GM20431 (cell line): ENCODE measurements around the gene RPA1.
"Not testable (repeated sequence)": the region's sequence is repeated elsewhere in the genome, so short reads cannot be mapped to it uniquely, and the experiment has no call there.

Source experiments
- in situ Hi-C: fragments of 300-500 bp; cut with MseI, MboI; formaldehyde crosslinking; loops from one replicate; pipeline ENCODE4 v1.15.0; 2020; ENCODE audit warnings: low sequenced_read_pairs; ENCODE audit not compliant: unreplicated experiment

The RPA1 gene

DNA sequence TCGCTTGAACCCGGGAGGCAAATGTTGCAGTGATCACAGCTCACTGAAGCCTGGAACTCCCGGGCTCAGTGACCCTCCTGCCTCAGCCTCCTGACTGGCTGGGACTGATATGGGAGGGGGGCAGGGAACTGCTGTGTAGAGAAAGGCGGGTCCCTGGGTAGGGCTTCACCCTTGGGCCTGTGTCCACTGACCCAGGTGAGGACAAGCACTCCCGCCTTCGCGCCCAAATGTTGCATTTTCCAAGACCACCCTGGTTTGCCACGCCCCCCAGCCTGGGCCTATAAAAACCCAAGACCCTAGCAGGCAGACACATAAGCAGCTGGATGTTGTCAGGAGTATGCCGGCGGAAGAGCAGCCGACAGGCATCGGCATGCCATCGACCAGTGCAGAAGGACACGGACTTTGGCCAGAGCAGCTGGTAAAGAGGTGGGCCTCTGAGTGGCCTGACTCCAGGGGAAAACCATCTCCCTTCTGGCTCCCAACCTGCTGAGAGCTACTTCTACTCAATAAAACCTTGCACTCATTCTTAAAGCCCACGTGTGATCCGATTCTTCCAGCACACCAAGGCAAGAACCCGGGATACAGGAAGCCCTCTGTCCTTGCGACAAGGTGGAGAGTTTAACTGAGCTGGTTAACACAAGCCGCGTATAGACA is 19.2 kb upstream of the RPA1 start:
- in situ Hi-C loops = no loop called here

DNA sequence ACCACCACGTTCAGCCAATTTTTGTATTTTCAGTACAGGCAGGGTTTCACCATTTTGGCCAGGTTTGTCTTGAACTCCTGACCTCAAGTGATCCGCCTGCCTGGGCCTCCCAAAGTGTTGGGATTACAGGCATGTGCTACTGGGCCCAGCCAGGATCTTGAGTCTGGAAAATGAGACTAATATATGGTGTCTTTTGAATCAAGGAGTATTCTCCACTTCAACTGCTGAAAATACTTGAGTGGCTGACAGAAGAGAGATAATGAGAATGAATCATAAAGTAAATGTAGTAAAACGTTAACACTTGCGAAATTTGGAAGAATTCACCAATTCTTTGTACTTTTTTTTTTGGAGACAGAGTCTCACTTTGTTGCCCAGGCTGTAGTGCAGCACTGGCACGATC is 16.7 kb upstream of the RPA1 start:
- in situ Hi-C loops = no loop called here

DNA sequence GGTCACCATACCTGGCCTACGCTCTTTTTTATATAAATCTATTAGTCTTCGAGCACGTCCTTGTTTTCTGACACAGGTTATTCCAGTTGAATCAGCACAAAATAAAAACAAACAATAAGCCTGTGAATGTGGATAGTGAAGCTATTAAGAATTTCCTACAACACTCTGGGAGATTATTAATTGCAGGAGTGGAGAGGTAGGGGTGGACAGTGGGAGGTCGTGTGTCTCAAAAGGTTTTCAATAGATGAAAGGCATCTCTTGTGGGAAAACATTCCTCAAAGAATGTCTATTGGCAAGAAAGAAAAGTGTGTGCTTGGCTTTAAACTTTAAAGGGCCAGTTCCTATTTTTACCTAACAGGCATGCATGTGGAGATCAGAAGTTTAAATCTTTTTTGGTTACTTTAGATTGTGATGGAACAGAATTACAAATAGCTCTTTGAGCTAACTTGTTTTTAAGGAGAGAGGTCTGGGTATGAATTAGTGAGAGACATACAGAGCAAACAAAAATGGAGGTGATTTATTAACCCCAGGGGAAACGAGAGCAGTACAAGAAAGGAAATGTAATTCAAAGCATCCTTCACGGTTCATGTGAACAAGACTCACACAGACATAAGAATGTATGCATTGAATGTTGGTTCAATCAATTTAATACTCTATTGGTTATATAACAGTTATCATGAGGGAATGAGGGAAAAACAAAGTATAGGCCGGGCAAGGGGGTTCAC is 9.1 kb upstream of the RPA1 start:
- in situ Hi-C loops = no loop called here

DNA sequence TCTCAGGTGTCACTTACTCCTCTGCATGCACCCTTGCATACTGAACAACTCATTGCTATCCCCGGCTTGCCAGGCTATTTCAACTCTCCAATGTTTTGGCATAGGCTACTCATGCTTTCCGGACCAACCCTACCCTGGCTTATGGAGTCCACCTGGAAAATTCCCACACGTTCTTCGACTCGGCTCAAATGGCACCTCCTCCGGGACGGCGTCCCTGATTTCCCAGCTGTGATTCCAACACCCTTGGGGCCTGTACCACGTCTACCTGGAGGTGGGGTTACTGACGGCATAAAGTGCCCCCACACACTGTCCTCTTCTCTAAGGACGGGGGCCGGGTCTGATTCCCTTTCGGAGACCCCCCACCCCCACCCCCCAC is 601 bp upstream of the RPA1 start:
- in situ Hi-C loops = no loop called here

DNA sequence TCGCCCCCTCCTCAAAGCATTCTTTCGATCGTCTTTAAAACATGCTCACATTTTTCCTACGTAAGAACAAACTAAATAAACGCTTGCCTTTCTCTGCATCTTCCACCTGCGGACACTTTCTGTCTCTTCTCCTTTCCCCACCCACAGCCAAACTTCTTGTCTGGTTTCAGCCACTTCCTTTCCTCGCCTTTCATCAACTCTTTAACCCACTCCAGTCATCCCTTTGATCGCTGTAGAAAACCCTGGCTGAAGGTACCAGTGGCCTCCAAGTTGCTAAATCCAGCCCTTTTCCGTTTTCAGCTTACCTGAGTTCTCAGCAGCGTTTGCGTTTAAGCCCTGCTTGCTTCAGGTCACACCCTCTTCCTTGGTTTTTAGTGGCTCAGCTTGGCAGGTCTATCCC is 483 bp downstream of the RPA1 start:
- in situ Hi-C loops = no loop called here

DNA sequence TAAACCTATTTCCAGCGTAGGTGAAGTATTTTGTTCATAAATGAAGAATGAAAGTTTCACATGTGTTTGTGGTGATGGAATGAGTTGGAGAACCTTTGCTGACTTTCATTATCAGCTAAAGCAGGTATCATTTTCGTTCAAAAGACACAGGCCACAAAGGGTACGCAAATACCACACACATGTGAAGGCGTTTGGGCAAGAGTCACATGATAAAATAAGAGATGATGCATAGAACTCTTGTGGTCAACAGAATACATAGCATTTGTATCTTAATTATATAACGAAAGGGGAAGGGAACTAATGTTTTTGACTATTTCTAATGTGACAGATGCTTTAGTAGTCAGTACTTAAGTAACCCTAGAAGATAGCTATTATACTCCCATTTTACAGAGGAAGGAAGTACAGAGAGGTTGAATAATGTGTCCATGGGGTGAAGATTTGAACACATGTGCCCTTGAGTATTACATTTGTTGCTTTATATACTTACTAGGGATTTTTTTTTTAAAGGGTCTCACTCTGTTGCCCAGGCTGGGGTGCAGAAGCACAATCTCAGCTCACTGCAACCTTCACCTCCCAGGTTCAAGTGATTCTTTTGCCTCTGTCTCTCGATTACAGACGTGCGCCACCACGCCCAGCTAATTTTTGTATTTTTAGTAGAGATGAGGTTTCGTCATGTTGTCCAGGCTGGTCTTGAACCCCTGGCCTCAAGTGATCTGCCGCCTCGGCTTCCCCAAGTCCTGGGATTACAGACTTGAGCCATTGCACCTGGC is 4.8 kb downstream of the RPA1 start:
- in situ Hi-C loops = no loop called here

DNA sequence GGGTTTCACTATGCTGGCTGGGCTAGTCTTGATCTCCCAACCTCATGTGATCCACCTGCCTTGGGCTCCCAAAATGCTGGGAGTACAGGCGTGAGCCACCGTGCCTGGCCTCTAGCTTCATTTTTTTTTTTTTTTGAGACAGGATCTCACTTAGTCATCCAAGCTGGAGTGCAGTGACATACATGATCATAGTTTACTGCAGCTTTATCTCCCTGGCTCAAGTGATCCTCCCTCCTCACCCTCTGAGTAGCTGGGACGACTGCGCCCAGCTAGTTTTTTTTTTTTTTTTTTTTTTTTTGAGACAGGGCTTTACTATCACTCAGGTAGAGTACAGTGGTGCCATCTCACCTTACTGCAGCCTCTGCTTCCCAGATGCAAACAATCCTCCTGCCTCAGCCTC is 9.7 kb downstream of the RPA1 start:
- in situ Hi-C loops = no loop called here

DNA sequence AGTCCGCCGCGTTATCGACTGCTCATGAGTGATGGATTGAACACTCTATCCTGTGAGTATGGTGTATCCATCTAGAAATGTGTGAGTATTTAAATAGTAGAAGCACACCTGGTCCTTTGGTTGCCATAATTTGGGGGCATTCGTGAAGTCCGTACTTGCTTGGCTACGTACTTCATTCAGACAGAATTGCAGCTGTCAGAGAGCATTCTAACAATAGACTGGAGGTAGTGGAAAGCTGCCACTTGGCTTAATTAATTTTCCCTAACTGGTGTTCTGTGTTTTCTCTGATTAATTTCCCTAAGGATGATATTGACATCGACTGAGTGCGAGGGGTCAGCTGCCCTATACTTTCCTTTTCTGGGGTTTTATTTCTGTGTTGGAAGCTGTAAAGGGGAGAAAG is 14.1 kb downstream of the RPA1 start:
- in situ Hi-C loops = no loop called here

DNA sequence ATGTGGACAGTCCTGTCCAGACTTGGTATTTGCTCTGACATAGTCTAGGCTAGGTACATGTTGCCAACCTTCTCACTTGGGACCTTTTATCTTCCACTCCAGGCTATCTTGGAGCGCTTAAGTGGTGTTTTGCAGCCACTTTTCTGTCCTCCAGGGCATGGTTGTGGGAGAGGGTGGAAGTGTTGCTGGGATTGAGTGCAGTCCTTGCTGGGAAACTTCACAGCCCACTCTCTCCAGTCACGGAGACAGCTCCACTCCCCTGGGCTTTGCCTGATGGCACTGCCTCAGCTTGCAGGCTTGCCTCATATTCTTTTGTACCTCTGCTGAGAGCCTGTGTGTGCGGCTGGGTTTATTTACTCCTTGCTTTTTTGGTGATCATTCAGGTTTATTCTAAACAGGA is 17.4 kb downstream of the RPA1 start:
- in situ Hi-C loops = no loop called here

DNA sequence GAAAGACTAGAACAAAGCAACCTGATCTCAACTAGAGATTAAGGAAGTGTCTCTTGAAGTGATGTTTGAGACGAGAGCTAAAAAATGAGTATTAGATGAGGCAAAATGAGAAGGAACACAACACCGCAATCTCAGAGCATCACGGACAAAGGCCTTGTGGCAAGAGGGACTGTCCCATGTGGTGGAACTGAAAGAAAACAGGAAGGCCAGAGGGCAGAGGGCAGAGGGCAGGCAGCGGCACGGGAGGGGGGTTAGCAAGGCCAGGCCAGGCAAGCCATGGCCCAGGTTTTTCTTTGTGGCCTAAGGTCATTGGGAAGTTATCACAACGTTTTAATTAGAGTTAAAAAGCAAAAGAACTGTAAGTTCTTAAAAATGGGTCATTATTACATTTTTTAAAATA is 22.5 kb downstream of the RPA1 start:
- in situ Hi-C loops = no loop called here

DNA sequence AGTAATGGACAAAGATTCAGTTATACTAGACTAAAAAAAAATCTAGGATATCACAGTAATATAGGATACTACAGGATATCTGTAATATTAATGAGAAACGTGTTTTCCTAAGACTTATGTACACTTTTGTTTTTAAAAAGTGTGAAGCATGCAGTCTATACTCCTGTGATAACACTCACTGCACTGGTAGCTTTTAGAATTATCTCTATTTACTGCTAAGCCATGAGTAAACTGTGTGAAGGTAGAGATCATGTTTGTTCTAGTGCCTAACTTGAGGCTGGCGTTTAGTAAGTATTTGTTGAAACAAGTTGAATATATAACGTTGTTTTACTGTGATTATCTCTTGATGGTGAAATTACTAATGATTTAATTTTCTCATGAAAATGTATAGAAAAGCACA is 23.9 kb downstream of the RPA1 start:
- in situ Hi-C loops = no loop called here

DNA sequence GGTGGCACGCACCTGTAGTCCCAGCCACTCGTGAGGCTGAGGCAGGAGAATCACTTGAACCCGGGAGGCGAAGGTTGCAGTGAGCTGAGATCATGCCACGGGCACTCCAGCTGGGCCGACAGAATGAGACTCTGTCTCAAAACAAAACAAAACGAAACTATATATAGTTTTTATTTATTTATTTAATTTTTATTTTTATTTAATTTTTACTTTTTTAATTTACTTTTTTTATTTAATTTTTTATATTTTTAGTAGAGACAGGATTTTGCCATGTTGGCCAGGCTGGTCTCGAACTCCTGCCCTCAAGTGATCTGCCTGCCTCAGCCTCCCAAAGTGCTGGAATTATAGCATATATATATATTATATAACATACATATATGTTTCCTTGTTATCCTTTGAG is 26.7 kb downstream of the RPA1 start:
- in situ Hi-C loops = not testable (repeated sequence)

DNA sequence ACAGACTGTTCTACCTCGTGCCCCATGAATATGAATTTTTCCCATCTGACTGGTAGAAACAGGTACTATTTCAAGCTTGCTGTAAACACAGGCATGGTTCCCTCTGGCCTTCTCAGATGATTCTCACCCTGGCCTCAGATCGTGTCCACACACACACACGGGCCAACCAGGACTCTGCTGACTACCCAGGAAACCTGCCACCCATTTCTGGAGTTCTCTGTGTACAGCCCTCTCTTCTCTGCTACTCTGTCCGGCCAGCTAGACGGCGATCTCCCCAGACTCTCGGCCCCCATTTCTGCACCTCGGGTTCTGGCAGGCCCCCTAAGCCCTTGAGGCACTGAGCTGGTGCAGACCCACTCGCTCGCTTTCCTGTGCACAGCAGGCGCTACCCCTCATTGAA is 31.2 kb downstream of the RPA1 start:
- in situ Hi-C loops = no loop called here

DNA sequence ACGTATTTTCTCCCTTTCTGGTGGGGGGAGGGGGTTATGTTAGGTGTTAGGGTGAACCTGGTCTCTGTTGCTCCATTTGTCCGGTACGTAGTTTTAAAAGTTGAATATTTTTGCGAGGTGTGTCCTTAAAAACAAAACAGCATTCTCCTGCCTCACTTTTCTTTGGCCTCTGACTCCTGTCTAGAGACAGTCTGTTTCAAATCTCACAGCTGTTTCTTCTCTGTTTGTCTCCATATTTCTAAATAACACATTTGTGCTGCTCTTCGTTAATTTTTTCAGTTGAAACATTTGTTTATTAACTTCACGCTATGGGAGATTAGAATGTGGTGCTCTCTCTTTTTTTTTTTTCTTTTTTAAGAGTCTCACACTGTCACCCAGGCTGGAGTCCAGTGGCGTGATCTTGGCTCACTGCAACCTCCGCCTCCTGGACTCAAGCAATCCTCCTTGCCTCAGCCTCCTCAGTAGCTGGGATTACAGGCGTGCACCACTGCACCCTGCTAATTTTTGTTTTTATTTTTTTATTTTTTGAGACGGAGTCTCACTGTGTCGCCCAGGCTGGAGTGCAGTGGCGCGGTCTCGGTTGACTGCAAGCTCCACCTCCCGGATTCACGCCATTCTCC is 31.7 kb downstream of the RPA1 start:
- in situ Hi-C loops = no loop called here

DNA sequence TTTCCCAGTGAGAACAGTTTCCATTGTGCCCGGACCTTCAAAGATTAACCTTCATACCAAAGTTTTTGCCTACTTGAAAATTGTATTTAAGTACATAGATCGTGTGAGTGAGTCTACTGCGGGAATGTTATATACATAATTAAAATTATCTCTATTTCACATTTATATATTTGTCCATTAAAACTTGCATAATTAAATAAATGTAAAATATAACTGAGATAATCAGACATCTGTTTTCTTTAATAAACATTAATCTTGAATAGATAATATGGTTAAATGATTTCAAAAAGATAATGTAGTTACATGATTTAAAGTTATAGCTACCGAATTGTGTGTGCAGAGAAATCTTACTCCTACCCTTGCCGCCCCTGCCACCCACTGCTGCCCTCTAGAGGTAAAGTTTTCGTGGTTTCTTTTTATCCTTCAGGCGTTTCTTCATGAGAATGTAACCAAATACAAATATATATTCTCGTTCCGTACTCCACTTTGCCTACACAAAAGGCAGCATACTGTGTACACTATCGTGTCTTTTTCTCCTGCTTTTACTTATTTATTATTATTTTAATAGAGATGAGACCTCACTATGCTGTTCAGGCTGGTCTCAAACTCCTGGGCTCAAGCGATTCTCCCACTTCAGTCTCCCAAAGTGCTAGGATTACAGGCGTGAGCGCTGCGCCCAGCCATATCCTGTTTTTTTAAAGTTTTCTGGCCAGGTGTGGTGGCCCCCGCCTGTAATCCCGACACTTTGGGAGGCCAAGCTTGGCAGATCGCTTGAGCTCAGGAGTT is 35.6 kb downstream of the RPA1 start:
- in situ Hi-C loops = no loop called here

DNA sequence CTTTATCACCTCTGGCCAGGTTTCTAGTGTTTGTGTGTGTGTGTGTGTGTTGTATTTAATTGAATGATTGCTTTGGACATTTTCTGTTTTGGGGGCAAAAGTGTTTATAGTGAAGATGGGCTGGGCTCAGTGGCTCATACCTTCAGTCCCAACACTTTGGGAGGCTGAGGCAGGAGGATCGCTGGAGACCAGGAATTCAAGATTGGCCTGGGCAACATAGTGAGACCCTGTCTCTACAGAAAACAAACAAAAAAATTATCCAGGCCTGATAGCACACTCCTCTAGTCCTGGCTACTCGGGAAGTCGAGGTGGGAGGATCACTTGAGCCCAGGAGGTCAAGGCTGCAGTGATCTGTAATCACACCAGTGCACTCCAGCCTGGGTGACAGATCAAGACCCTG is 37.5 kb downstream of the RPA1 start:
- in situ Hi-C loops = no loop called here

DNA sequence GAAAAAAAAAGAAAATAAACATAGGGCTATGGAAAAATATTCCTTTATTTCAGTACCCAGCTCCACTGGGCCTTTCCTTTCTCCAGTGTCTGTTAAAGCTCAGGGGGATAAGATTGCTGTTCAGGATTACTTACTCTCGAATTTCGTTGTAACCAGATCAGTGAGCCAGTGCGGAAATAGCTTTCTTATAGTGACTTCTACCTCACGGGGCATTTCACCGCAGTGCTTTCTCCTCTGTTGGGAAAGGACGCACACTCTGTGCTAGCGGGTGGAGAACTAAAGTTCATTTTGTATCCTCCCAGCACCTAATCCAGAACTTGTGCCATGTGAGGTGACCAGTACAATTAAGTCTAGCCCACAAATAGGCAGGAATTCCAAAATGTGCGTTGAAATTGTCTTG is 38.3 kb downstream of the RPA1 start:
- in situ Hi-C loops = no loop called here

DNA sequence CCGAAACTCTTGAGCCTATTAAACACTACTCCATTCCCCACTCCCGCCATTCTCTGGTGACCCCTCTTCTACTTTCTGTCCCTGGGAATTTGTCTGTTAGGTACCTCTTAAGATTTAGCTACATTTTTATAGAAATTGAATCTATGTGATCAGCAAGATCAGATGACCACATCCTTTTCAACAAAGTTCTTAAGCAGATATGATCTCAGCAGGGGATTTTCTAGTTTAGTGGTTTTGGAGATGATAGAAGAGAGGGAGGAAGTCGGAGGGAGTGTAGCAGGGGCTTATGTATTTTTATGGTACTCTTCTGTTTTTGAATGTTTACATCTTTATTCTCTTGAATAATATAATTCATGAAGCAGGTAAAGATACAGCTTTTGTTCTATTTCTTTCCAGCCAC is 40.8 kb downstream of the RPA1 start:
- in situ Hi-C loops = no loop called here

DNA sequence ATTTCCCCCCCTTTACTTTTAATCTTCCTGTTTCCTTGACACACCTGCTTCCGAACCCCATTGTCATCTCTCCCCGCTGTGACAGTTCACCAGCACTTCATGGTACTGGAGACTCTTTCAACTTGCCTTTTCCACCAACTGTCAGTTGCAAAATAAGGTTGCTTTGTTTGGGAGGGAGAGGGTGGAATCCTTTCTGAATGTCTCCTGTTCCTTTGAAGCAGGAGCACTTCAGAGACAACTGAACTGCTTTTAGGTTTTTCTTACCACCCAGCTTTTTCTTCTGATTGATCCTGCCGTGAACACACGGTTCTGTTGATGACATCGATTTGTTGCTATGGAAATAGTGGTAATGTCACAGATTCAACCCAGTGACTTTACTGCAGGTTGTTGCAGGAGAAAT is 42.0 kb downstream of the RPA1 start:
- in situ Hi-C loops = no loop called here

DNA sequence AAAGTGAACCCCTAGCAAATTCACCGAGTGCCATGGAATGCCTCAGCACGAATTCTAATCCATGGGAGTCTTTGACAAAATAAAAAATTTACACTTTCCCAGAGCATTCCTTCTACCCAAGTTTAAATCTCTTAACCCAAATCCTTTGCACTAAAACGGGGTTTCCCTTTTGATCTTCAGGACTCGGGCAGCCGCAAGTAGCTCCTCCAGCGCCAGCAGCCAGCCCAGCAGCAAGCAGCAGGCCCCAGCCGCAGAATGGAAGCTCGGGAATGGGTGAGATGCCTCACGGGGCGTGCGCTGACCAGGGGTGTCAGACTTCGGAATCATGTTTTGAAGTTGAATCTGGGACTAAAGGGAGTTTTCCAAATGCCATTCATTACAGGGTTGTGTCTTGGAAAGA is 42.4 kb downstream of the RPA1 start:
- in situ Hi-C loops = no loop called here
